GM21526 (cell line): Measurements from ENCODE around the gene SPAG5.

Source experiments
- ATAC-seq: cut with Tn5 transposase; IDR thresholded peaks from one replicate; pipeline ENCODE4 v1.9.1; 2021; ENCODE audit warnings: moderate library complexity; ENCODE audit not compliant: unreplicated experiment, low FRiP score

The SPAG5 gene

DNA sequence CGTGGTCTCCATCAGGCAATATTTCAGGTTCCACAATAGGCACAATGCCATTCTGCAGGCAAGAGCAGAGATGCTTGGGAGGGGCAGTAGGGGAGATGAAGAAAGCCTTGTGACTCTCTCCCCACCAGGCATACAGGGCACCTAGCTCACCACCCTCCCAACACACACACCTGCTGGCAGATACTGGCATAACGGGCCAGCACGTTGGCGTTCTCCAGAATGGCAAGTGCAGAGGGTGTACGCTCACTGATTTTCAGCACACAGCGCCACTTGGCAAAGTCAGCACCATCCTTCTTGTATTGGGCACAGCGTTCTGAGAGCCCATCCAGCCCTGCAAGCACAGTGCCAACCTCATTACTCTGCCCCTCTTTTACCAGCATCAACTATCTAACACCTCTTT lies 24.3 kb downstream of the SPAG5 start:
- ATAC-seq: no peak

DNA sequence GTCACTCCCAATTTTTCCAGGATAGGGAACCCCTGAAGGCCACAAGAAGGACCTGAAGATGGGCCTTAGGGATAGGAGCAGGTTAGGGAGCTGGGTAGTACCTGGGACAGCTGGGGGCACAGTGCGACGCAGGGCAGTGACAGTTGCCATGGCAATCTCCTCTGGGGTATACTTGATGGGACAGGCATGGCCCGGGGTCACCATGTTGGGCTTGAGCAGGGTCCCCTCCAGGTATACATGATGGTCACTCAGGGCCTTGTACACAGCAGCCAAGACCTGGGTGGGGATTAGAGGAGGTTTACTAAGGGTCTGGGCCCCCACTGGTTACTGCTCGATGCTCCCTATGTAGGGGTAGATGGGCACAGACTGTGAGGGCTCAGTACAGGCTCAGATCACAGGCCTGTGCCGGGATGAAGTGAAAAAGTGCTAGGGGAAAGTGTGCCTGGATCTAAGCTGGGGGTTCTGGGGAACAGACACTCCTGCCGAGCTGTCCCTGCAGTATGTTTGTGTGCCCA lies 24.8 kb downstream of the SPAG5 start:
- ATAC-seq: no peak

DNA sequence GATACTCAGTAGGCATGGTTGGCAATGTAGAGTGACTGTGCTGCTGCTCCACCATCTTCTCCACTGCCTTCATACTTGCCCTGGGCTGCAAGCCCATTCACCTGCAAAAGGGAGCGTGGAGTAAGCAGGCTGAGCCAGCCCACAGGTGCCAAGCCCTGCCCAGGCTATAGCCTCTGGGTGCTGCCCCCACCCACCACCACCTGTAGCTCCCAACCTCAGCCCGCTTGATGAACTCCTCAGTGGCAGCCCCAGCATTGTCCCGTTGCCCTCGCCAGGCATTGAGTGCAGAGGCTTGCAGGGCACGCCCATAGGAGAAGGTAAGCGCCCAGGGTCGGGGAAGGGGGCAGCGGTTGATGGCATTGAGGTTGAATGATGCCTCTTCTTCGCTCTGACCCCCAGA lies 25.3 kb downstream of the SPAG5 start:
- ATAC-seq: no peak

DNA sequence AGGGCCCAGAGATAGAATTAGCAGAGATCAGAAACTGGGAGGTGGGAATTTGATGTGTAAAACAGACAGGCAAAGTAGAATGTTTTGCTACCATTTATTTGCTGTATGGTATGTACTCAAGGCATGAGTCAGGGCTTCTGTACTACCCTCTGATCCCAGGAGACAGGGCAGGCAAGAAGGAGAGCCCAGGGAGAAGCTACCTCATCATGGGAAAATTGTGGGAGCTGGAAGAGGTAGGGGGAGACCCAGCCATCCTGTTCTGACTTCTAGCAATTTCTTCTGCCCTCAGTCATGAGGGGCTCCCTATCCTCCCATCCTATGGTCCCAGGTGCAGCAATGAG lies 25.8 kb downstream of the SPAG5 start:
- no peak for ATAC-seq

DNA sequence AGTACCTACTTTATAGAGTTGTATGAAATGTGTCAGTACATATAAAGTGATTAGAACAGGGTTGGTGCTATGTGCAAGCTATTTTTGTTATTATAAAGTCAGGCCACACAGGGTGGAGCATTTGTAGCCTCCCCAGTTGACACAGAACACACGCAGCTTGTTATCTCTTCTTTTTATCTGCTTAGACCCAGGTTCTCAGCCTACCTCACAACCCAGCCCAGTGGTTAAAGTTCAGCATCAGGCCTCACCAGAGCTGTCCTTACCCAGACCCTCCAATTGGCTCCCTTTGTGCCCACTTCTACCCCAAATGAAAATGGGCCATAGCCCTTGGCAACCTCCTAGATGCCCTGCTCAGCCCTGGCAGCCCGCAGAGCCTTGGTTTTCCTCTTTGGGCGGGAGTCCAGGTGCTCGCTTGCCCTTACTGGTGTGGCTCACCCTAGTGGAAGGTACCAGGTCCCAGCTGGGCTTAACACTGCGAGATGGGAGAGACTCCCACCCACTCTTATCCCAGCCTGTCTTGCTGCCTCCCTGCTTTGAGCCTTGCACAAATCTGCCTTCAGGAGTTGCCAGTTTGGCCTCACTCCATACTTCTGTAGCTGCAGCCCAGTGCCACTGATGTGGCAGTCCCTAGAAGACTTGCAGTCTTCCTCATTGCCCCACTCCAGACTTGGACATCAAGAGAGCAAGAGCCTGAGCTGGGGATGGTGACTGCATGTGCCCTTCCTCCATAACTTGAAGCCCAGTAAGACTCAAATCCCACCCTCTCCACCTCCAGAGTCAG lies 26.4 kb downstream of the SPAG5 start:
- no peak for ATAC-seq

DNA sequence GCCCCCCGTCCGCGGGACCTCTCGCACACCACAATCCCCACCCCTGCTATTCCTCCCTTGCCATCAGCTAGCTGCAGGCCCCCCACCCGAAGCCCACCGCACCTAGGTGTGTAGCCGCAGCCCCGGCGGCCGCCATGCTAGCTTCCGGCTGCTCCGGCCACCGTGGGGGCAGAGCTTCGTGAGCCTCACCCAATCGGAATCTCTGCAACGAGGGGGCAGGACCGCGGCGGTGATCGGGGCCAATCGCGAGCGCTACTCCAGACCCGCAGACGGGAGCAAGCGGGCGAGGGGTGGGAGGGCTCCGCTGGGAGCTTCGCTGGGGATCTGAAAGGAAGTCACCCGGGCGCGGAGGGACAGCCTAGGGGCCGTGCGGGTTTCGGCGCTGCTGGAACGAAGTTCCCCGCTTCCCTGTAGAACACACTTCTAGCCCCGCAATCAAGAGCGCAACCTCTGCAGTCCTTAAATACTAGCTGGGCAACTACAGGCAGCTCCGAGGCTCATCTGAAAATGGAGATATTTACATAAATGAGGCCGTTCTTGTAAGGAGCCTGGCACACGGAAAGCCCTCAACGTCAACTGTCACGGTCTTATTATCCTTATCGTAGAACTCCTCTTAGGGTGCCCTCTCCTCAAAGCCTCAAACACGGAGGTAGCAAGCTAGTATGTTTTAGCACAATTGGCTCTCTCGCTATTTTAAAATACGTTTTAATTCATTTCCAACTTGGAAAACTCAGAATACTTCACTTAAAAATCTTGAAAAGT lies 27.3 kb downstream of the SPAG5 start, which contains the start of gene PIGS:
Gene PIGS (minus strand): TSS at position 164 of the 762 bp plus-strand sequence. CDS start 28 bp downstream, at position 136.
- peak; percentile 72 for ATAC-seq

DNA sequence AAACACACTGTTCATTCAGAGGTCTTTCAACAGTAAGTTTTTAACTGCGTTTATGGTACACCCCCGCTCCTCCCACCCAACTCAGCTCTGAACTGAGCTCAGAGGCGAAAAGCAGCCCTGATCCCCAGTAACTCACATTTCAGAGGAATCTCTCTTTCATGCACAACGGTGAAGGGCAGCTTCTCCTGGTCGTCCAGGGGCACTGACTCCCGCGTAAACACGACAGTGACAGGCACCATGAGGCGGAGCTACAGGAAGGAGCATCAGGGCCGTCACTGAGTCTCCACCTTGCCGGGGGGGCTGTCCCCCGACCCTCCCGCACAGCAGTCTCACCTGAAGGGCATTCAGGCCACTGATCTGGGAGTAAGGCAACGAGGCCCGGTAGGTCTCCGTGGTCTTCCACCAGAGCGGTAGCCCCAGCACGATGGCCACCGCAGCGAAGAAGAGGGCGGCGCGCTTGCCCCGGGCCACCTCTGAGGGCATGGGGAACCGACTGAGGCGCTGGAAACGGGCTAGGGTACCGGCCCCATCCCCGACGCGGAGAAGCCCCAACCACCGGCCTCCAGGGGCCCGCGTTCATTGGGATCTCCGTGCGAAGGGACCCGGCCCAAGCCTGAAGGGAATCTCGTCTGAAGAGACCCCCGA lies 28.0 kb downstream of the SPAG5 start:
- peak; percentile 23 for ATAC-seq

DNA sequence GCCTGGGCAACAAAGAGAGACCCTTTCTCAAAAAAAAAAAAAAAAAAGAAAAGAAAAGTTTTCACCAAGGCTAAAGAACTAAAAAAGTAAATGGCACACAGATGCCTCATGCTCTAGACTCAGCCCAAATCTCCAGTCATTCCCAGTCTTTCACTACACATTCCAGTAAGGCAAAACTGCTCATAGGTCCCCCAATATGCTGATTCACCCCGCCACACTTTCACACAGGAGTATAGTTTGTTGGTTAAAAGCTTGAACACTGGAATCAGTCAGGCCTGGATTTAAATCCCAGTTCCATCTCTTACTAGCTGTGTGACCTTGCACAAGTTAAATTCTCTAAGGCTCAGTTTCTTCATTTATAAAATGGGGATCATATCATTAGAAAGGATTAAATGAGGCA lies 29.4 kb downstream of the SPAG5 start:
- no peak for ATAC-seq

DNA sequence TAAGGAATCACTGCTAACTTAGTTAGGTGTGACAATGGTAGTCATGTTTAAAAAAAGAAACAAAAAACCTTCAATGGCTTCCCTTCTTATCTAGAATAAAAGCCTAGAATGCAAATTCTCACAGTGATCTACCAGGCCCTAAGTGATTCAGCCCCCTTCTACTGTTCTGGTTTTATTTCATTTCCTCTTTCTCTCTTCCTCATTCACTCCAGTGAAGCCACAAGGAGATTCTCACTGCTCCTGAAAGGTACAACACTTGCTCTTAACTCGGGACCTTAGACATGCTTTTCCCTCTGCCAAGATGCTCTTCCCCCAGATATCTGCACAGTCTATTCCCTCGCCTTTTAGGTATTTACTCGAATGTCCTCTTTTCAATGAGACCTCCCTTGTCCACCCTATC lies 31.2 kb downstream of the SPAG5 start:
- no peak for ATAC-seq

DNA sequence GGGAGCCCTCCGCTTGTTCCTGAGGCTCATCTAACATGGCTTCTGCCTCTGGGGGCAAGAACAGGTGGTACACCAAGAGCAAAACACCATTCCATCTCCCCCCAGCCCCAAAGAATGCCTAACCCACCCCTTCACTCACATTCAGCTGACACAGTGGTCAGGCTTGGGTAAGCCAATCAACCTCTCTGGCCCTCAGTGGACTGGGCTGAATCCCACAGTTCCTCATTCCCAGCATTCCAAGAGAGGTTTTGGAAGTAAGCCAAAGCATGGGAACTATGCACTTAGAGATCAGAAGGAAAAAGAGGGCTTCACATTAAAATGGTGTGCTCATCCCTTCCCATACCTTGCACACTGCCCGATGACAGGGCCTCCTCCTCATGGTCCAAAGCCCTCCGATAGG lies 35.4 kb downstream of the SPAG5 start:
- no peak for ATAC-seq

DNA sequence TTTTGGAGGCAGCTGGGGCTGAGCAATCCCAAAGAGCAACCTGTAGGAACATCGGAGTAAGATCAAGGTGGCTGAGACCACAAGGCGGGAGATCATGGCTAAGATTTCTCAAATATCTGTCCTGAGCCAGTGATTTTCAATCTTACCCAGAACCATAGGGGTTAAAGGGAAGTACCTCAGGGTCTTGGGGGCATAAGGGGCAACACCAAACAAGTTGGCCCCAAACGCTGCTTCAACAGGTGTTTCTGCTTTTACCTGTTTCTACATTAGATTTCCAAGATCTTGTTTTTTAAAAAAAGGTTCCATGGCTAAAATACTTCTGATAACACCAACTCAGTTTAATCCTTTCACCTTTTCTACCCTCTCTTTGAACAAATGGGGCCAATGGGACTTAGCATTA lies 43.8 kb downstream of the SPAG5 start:
- no peak for ATAC-seq

DNA sequence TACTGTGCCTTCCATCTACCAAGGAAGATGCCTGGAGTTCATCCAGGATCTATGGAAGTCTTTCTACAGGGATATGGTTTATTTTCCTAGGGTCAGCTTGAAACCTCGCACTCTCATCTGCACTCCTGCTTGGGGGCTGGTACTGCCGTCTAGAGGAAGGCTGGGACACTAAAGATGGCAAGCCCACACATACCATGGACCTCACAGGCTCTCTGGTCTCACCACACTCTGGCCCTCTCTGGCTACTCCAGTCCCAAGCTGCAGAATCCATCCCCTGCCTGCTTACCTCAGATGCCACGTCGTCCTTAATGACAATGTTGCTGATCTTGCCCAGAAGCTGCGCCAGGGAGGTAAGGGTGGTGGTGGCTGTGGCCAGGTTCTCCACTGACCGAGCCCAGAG lies 44.3 kb downstream of the SPAG5 start:
- no peak for ATAC-seq

DNA sequence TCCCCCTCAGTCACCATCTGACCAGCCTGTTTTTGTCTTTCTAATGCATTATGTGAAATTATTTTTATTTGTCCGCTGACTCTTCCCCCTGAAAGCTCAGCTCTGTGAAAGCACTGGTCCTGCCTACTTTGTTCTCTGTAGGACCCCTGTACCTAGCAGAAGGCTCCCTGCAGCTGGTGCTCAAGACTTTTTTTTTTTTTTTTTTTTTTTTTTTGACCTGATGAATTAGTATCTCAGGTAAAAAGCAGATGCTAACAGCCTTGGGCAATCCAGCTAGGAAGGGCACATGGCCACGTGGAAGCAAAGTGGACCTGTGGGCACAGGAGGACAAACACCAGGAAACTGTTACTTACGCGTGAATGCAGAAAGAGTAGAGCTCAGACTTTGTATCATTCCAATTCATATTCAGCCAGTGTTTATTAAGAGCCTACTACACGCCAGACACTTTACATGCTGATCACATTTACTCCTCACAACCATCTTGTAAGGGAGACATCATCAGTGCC lies 45.8 kb downstream of the SPAG5 start:
- ATAC-seq: no peak

DNA sequence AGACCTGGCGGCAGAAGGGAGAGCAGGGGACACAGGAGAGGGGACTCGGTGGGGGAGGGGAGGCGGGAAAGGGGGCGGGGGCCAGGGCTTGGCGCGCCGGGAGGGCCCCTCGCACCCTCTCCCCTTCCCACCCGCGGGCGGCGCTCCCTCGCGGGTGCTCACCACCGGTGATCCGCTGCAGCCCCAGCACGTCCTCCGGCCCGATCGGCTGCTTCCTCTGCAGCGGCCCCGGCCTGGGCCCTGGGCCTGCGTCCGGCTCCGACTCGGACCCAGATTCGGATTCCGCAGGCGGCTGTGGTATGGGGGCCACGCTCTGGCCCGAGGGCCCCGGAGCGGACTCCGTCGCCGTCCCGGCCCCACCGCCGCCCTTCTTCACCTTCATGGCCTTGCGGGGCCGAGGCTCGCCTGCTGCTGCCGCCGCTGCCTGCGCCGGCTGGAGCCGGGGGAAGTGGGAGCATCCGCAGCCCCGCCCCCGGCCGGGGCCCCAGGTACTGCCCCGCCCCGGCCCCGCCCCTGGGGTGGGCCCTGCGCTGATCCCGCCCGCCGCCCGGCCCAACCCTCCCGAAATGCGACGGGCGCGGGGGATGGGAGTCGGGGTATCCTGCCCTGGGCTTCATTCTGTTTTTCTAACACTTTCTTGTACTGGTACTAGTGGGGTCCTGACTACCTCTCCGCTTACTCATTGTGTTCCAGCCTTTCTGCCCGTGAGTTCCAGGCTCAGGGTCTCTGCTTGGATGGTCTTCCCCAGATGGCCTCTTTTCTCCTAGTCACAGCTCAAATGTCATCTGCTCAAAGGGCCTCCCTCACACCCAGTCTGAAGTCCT lies 46.4 kb downstream of the SPAG5 start, which contains the start of gene UNC119:
Gene UNC119 (minus strand): TSS at position 449 of the 824 bp plus-strand sequence. CDS start 67 bp downstream, at position 382.
- peak; percentile 43 for ATAC-seq

DNA sequence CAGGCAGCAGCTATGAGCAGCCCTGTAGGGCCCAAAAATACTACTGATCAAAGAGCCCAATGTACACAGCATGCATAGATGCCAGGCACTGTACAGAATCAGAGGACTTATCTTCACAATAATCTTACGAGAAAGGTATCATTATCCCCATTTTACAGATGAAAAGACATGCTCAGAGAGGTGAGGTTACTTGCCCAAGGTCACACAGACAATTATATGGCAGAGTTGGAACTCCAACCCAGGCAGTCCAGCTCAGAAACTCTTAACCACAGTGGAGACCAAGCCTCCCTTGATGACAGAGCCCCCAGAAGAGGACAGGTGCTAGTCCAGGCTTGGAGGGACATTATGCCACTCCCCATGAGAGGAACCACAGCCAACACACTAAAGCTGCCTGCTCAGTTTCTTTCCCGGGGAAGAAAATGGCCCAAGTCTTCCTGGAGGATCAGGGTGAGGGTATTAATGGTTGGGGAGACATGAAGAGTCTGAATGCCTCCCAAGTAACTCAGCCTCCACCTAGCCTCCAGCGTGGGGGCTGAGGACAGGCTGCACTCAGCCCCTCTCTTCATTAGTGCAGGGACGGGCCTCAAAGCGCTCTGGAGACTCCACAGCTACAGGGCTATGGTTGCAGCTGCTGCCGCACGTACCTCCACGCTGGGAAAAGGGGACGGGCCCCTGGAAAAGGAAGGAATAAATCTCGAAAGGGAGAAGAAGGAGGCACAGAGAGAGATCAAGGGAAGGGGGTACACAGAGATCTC lies 47.2 kb downstream of the SPAG5 start:
- no peak for ATAC-seq

DNA sequence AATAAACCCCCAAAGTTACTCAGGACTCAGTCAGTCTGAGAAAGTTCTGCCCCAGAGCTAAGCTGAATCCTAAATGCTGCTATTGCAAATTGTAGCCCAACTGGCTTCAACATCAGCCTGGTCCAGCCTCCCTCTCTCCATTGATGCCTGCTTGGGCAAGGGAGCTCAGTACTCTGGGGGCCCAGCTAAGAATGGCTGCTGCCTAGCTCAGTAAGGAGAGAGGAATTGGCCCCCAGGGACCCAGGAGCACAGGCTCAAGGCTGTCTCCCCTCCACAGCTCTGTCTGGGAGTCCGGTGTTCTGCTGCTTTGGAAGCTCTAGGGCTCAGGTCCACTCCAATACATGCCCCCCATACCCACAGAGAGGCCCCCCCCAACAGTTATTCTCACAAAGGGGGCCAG lies 48.0 kb downstream of the SPAG5 start:
- no peak for ATAC-seq

DNA sequence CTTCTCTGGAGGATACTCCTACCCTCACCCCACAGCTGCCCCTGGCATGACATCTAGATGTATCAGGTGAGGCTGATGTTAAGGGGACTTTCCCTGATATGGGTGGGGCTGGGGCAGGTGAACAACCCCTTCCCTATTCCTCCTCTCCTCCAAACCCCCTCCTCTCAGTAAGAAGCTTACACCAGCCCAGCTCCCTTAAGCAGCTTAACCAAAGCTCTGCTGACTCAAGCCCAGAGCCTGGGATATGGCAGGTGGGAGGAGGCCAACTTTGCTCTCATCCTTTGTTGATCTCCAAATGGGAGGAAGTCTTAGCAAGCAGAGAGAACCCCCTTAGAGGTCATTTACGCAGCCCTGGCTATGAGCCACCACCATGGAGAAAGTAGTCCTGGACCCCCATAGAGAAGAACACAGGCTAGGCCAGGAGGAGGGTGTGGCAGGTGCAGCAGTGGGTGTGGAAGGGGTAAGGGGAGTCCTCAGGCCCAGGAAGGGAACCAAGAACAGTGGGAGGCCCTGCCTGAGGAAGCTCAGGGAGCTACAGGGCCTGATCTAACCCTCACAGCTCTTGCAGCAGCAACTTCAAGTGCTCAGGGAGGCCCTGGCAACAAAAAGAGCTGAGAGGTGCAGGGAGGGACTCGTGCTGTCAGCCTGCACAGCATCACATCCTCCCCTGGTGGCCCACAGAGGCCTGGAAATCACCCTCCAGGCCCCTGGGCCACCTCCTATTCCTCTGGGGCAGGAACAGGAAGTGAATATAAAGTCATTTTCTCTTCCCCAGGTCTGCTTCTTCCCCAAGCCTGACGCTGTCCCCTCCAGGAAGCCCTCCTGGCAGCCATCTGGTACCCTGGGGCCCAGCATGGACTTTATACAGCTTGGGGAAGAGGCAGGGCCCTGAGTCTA lies 49.3 kb downstream of the SPAG5 start:
- no peak for ATAC-seq

DNA sequence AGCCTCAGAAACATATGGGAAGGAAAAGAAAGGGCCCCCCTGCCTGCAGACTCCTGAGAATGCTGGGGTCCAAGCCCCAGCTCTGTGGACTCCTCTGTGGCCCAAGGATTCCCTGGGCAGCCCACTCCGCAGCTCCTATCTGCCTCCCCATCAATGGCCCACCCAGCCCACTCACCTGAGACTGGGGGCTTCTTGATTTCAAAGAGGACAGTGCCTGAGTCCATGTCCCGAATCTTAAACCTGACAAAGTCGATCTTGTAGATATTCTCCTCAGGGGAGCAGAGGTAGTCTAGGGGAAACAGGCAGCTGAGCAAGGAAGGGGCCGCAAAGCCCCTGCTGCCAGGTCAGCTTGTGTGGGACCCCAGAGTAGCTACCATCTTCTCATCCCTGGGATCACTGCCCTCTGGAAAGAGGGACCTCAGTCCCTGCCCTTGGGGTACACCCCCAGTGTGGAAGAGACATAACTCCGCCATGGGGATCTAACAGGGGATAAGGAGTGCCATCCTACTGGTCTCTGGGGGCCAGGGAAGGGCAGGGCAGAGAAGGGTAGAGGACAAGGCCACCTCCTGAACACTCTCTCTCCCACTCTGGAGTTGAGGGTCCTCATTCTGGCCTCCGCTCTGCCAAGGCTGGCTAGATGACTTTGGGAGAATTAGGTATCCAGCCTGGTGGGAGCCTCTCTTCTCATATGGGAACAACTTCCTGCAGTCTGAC lies 50.3 kb downstream of the SPAG5 start:
- no peak for ATAC-seq
